Stimulated activated CD8-positive, alpha-beta memory T cell treated with anti-CD3 and anti-CD28 coated beads, Interleukin-15, amount 100 ng/mL, for 48 hours (primary cell): ENCODE data around the gene CYP27C1.
"Not testable (repeated sequence)": the region's sequence is repeated elsewhere in the genome, so short reads cannot be mapped to it uniquely, and the experiment has no call there.

Experiments
- DNase-seq, 2 donors: peaks; one replicate each; pipeline ENCODE4 v3.0.0-alpha.2; 2020; ENCODE audit warnings: low read depth in 2 of 2

CYP27C1 gene

GRCh38 chr2:127220102-127220767 is at the start of gene CYP27C1:
Gene CYP27C1, minus strand, starts transcription at chr2:127220299. Its CDS starts 29 bp downstream, at chr2:127220270.
- no peak for DNase-seq

GRCh38 chr2:127261804-127262406 is 41.8 kb upstream of the CYP27C1 start:
- DNase-seq: no peak

GRCh38 chr2:127259355-127259754 is 39.3 kb upstream of the CYP27C1 start:
- DNase-seq: no peak

- no peak for DNase-seq
These were observed 36.8 kb upstream of the CYP27C1 start for GRCh38 chr2:127256866-127257265.

GRCh38 chr2:127256381-127256780 is 36.3 kb upstream of the CYP27C1 start:
- DNase-seq: no peak

GRCh38 chr2:127255721-127256120 is 35.6 kb upstream of the CYP27C1 start:
- no peak for DNase-seq

- DNase-seq: no peak
These were observed 35.0 kb upstream of the CYP27C1 start for GRCh38 chr2:127255146-127255545.

- no peak for DNase-seq
These were observed 34.4 kb upstream of the CYP27C1 start for GRCh38 chr2:127254386-127254981.

GRCh38 chr2:127241184-127241583 is 21.1 kb upstream of the CYP27C1 start:
- DNase-seq: not testable (repeated sequence)

- DNase-seq: no peak
These were observed 19.3 kb upstream of the CYP27C1 start for GRCh38 chr2:127239395-127239794.

GRCh38 chr2:127237768-127238167 is 17.7 kb upstream of the CYP27C1 start:
- DNase-seq: not testable (repeated sequence)

GRCh38 chr2:127235082-127235702 is 15.1 kb upstream of the CYP27C1 start:
- DNase-seq: no peak

- no peak for DNase-seq
These were observed 13.6 kb upstream of the CYP27C1 start for GRCh38 chr2:127233710-127234109.

GRCh38 chr2:127231130-127231865 is 11.2 kb upstream of the CYP27C1 start:
- no peak for DNase-seq

GRCh38 chr2:127229555-127229954 is 9.5 kb upstream of the CYP27C1 start:
- no peak for DNase-seq

- no peak for DNase-seq
These were observed 8.0 kb upstream of the CYP27C1 start for GRCh38 chr2:127228102-127228501.

- DNase-seq: not testable (repeated sequence)
These were observed 7.2 kb upstream of the CYP27C1 start for GRCh38 chr2:127227264-127227660.

- peak; percentile 23 to 54 for DNase-seq
These were observed 6.6 kb upstream of the CYP27C1 start for GRCh38 chr2:127226520-127227263.

GRCh38 chr2:127226132-127226519 is 6.0 kb upstream of the CYP27C1 start:
- DNase-seq: no peak

- DNase-seq: no peak
These were observed 5.3 kb upstream of the CYP27C1 start for GRCh38 chr2:127225186-127225960.
